HepG2 (cell line): ENCODE data around the gene HOXD12. TPM values are rescaled to one million over a fixed set of nuclear protein-coding genes. Genes with fewer than 3 reads are reported as not detected.

Experiments used
- ATAC-seq: fragments of 200-7000 bp; cut with Tn5 transposase; 3 replicates; pipeline ENCODE4 v1.9.1; 2020; ENCODE audit warnings: mild to moderate bottlenecking, moderate library complexity
- BruUV-seq: library from RNA; stranded (reverse); fragments of 400-500 nt; replicated peaks from 2 replicates; lab custom pipeline; 2021; lab: Mats Ljungman, UMichigan
- CTCF ChIA-PET: fragments of 300-600 bp; formaldehyde crosslinking; extraction: SDS; loops from one replicate; lab custom pipeline; 2021; ENCODE audit warnings: low total read pairs, inconsistent platforms, low intra/inter-chr PET ratio; lab: Yijun Ruan, JAX
- POLR2A ChIA-PET: fragments of 350-600 bp; sonication (Branson Sonifier 250); formaldehyde crosslinking; loops from one replicate; lab custom pipeline; 2020; ENCODE audit warnings: antibody characterized with exemption, inconsistent platforms; lab: Yijun Ruan, JAX
- DNase-seq: peaks from one replicate; pipeline ENCODE4 v3.0.0-alpha.2; 2015; ENCODE audit warnings: low spot score
- FAIRE-seq: peaks from 3 replicates; lab custom pipeline; 2011; peaks lifted over from hg19 to GRCh38; lab: Jason Lieb, UNC
- H2AFZ ChIP-seq: one replicate; pipeline ENCODE4 v1.6.1; 2011; ENCODE audit warnings: low read length, inconsistent platforms
- H3K27ac ChIP-seq: fragments of 300-600 bp; 3 replicates; pipeline ENCODE4 v1.8.0; 2011; ENCODE audit warnings: mixed run types, mild to moderate bottlenecking, mixed read lengths, low read length, inconsistent platforms; ENCODE audit not compliant: insufficient read depth; ENCODE audit errors: extremely low read length
- H3K27me3 ChIP-seq, 2 experiments: fragments of 200-600 bp in 1 of 2; 2 replicates in 1 of 2; 3 replicates in 1 of 2; pipeline versions ENCODE4 v1.6.0 to v1.8.0; 2011; ENCODE audit warnings: low read length in 2 of 2, mild to moderate bottlenecking in 2 of 2, moderate library complexity in 2 of 2, inconsistent platforms in 1 of 2; ENCODE audit not compliant: insufficient read depth in 2 of 2, control insufficient read depth in 1 of 2
- H3K36me3 ChIP-seq, 2 experiments: fragments of 200-600 bp in 1 of 2; replicated peaks in 1 of 2; 2 replicates in 1 of 2; 3 replicates in 1 of 2; pipeline versions ENCODE4 v1.5.1 to v1.8.0; 2011; ENCODE audit warnings: low read length in 2 of 2, inconsistent platforms in 1 of 2; ENCODE audit not compliant: insufficient read depth in 2 of 2, control insufficient read depth in 1 of 2
- H3K4me1 ChIP-seq: 2 replicates; pipeline ENCODE4 v1.5.1; 2012; ENCODE audit warnings: low read length, inconsistent platforms; ENCODE audit not compliant: insufficient read depth
- H3K4me2 ChIP-seq: 2 replicates; pipeline ENCODE4 v1.6.0; 2011; ENCODE audit warnings: low read depth, low read length, inconsistent platforms
- H3K4me3 ChIP-seq, 3 experiments: fragments of 200-600 bp in 1 of 3; sonication (generic), shearing (Covaris generic) in 1 of 3; replicated peaks in 1 of 3; 2 replicates each; pipeline ENCODE4 v1.5.1; 2011 to 2016; ENCODE audit warnings: low read length in 3 of 3, inconsistent platforms in 2 of 3, low read depth in 2 of 3, mild to moderate bottlenecking in 2 of 3, control low read depth in 1 of 3, mixed read lengths in 1 of 3; ENCODE audit not compliant: insufficient read depth in 1 of 3
- H3K79me2 ChIP-seq: one replicate; pipeline ENCODE4 v1.6.1; 2011; ENCODE audit warnings: low read length, inconsistent platforms; ENCODE audit not compliant: insufficient read depth
- H3K9ac ChIP-seq: 2 replicates; pipeline ENCODE4 v1.6.0; 2011; ENCODE audit warnings: mild to moderate bottlenecking, low read depth, low read length, inconsistent platforms; ENCODE audit not compliant: insufficient read depth
- H3K9me3 ChIP-seq: 2 replicates; pipeline ENCODE4 v1.5.1; 2012; ENCODE audit warnings: mild to moderate bottlenecking, low read length
- H4K20me1 ChIP-seq: 2 replicates; pipeline ENCODE4 v1.6.0; 2011; ENCODE audit warnings: inconsistent platforms, mild to moderate bottlenecking, low read length, moderate library complexity; ENCODE audit not compliant: insufficient read depth
- CTCF ChIP-seq: sonication (generic); formaldehyde crosslinking; IDR thresholded peaks from 2 replicates; pipeline ENCODE4 v1.5.0; 2020; ENCODE audit warnings: mild to moderate bottlenecking, missing genetic modification reagents, moderate library complexity
- FOXA1 ChIP-seq, 2 experiments: fragments of 450-650 bp in 1 of 2; sonication (generic) in 1 of 2; formaldehyde crosslinking in 1 of 2; IDR thresholded peaks; 2 replicates each; pipeline versions ENCODE4 v1.4.0 to v1.6.1; 2016 to 2020; ENCODE audit warnings: missing genetic modification reagents in 1 of 2
- GATA4 ChIP-seq: sonication (generic); IDR thresholded peaks from 2 replicates; pipeline ENCODE4 v1.6.1; 2016; ENCODE audit warnings: antibody characterized with exemption, low read depth, borderline replicate concordance
- GRHL1 ChIP-seq: sonication (generic); formaldehyde crosslinking; conservative IDR thresholded peaks from 2 replicates; pipeline ENCODE4 v1.8.0; 2022; ENCODE audit warnings: missing genetic modification reagents
- HNRNPLL ChIP-seq: fragments of 200-400 bp; formaldehyde crosslinking; IDR thresholded peaks from 2 replicates; pipeline ENCODE4 v1.6.1; 2017; ENCODE audit warnings: mild to moderate bottlenecking, low read depth, low read length; ENCODE audit not compliant: poor library complexity, severe bottlenecking
- NFE2 ChIP-seq: sonication (generic); formaldehyde crosslinking; IDR thresholded peaks from 2 replicates; pipeline ENCODE4 v1.4.0; 2020; ENCODE audit warnings: missing genetic modification reagents
- NKX3-1 ChIP-seq: sonication (generic); formaldehyde crosslinking; IDR thresholded peaks from 2 replicates; pipeline ENCODE4 v1.5.0; 2020; ENCODE audit warnings: missing genetic modification reagents
- NR1H2 ChIP-seq: sonication (generic); formaldehyde crosslinking; IDR thresholded peaks from 2 replicates; pipeline ENCODE4 v1.8.1; 2022; ENCODE audit warnings: low read depth, missing genetic modification reagents, borderline replicate concordance
- RAD21 ChIP-seq: fragments of 450-650 bp; formaldehyde crosslinking; IDR thresholded peaks from 2 replicates; pipeline ENCODE4 v1.5.0; 2020; ENCODE audit warnings: mild to moderate bottlenecking
- REXO4 ChIP-seq: sonication (generic); formaldehyde crosslinking; IDR thresholded peaks from 2 replicates; pipeline ENCODE4 v1.8.0; 2022; ENCODE audit warnings: missing genetic modification reagents, mild to moderate bottlenecking, borderline replicate concordance
- SP140L ChIP-seq: sonication (generic); formaldehyde crosslinking; IDR thresholded peaks from 2 replicates; pipeline ENCODE4 v1.4.0; 2020; ENCODE audit warnings: missing genetic modification reagents, borderline replicate concordance
- STAG1 ChIP-seq: sonication (generic); formaldehyde crosslinking; IDR thresholded peaks from 2 replicates; pipeline ENCODE4 v1.4.0; 2020; ENCODE audit warnings: missing genetic modification reagents
- ZBTB14 ChIP-seq: sonication (generic); formaldehyde crosslinking; IDR thresholded peaks from 2 replicates; pipeline ENCODE4 v1.4.0; 2020; ENCODE audit warnings: missing genetic modification reagents
- ZNF431 ChIP-seq: sonication (generic); formaldehyde crosslinking; IDR thresholded peaks from 2 replicates; pipeline ENCODE4 v1.9.0; 2022; ENCODE audit warnings: missing genetic modification reagents, low read depth, mild to moderate bottlenecking, borderline replicate concordance
- ZNF614 ChIP-seq: IDR thresholded peaks from 2 replicates; pipeline ENCODE4 v1.6.1; 2018; ENCODE audit warnings: missing biosample characterization, missing genetic modification reagents, inconsistent platforms, borderline replicate concordance
- ZNF639 ChIP-seq: conservative IDR thresholded peaks from 2 replicates; pipeline ENCODE4 v1.6.1; 2018; ENCODE audit warnings: missing genetic modification reagents
- WGBS: methylation state at CpG from one replicate; pipeline ENCODE4 v1.1.6; 2017; ENCODE audit warnings: low lambda C conversion rate; 5-methylcytosine and 5-hydroxymethylcytosine counted together
- in situ Hi-C: cut with HindIII; loops from 2 replicates; pipeline ENCODE4 v1.10.0; 2017; ENCODE audit warnings: low pct_unique_long_range_greater_than_20kb; ENCODE audit not compliant: extremely low pct_ligation_motif_present
- intact Hi-C: fragments of 100-400 bp; cut with micrococcal nuclease; formaldehyde crosslinking; loops from one replicate; pipeline ENCODE4 v1.10.0; 2022; ENCODE audit not compliant: unreplicated experiment
- polyA plus RNA-seq, 8 experiments: library from polyadenylated mRNA; depleted of rRNA in 3 of 8; stranded (reverse) in 7 of 8; unstranded in 1 of 8; fragments of >200 nt; fragmentation: Illumina TruSeq in 4 of 8; extraction: Trizol in 4 of 8; gene quantifications; 2 replicates each; pipeline versions ENCODE4 v1.2.1 to v1.2.3, GENCODE V29; 2011 to 2016; ENCODE audit warnings: low read depth in 4 of 8, missing spikeins in 1 of 8, mixed read lengths in 1 of 8; ENCODE audit not compliant: insufficient read depth in 1 of 8
- total RNA-seq, 5 experiments: library from RNA; depleted of rRNA; stranded (reverse); fragments of >200 nt; fragmentation: Illumina TruSeq; extraction: Trizol; gene quantifications; 2 replicates each; pipeline ENCODE4 v1.2.3, GENCODE V29; 2016; ENCODE audit warnings: low read depth in 1 of 5

Gene HOXD12
- total and polyA plus RNA-seq, 2 of the 13 experiments (the other 11 are each of a cell fraction or from before 2014, with no cell fraction given), result not detected

GRCh38 chr2:176079285-176079830 is 20.2 kb upstream of the HOXD12 start (continued):
- no peak for TF ChIP-seq REXO4 (CRISPR knock-in tag)
- TF ChIP-seq ZNF431, result no peak
- no peak for TF ChIP-seq GRHL1
- no peak for TF ChIP-seq NKX3-1
- no peak for TF ChIP-seq GATA4

GRCh38 chr2:176079831-176080539 is 19.6 kb upstream of the HOXD12 start:
- no TSS peak for BruUV-seq
- no peak overlapping the region for H3K27ac ChIP-seq
- no peak overlapping the region for H3K9ac ChIP-seq
- H2AFZ ChIP-seq, result no peak overlapping the region
- in situ Hi-C loops, result no loop called here
- H3K9me3 ChIP-seq, result no peaks in the 10 kb centered on the region
- no peaks in the 10 kb centered on the region for H4K20me1 ChIP-seq
- no peak overlapping the region for H3K4me2 ChIP-seq
- peaks cover 0 to 74% of the 10 kb centered on the region in 2 experiments; a peak in 4 of 5 replicates for H3K27me3 ChIP-seq
- DNase-seq, result no peak
- no peaks in the 10 kb centered on the region for H3K79me2 ChIP-seq
- H3K36me3 ChIP-seq, result no peaks in the 10 kb centered on the region
- no peak overlapping the region for H3K4me3 ChIP-seq
- intact Hi-C loops, result no loop called here
- peak; percentile 72 for ATAC-seq
- no peaks in the 10 kb centered on the region for H3K4me1 ChIP-seq
- no peak for FAIRE-seq
- 76% methylated on average over 70 of the region's 86 CpGs for WGBS
- CTCF ChIA-PET, result interaction anchor here (0.9 kb wide), 1 partner anchor 390 kb away, joined by 5 read pairs; no protein-coding TSS in a partner anchor
- POLR2A ChIA-PET, result no interaction called here
- TF ChIP-seq NR1H2 (CRISPR knock-in tag) (no peak), ZNF639 (CRISPR knock-in tag) (no peak), FOXA1 (IDR thresholded peaks at IDR 0.05) (no peak), FOXA1 (CRISPR knock-in tag; IDR thresholded peaks at IDR 0.05) (no peak), HNRNPLL (peak; percentile 25), SP140L (CRISPR knock-in tag) (no peak), ZNF614 (CRISPR knock-in tag) (no peak), CTCF (CRISPR knock-in tag) (peak; percentile 50), STAG1 (CRISPR knock-in tag) (peak; percentile 56), RAD21 (CRISPR knock-in tag) (peak; percentile 80), NFE2 (CRISPR knock-in tag) (no peak), ZBTB14 (CRISPR knock-in tag) (no peak)
